ENCODE data around the gene CA5B. TPM values are rescaled to one million over a fixed set of nuclear protein-coding genes. Genes with fewer than 3 reads are reported as not detected.

The CA5B gene
- total RNA-seq, 1 experiment from 2014 or later = 8.3 TPM

GRCh38 chrX:15781961-15782699 is 44.1 kb downstream of the CA5B start:
- H3K79me1 ChIP-seq (ENCODE audit: insufficient read depth, low read depth, low read length, poor library complexity, severe bottlenecking) = no peaks in the 10 kb centered on the region
- Mint-ChIP-seq H3K9me3 (no peaks in the 10 kb centered on the region; a peak in 1 of 5 replicates), H3K36me3 (ENCODE audit: insufficient read depth in 1 of 3, low read depth in 3 of 3) (peaks cover 9 to 17% (median 14%) of the 10 kb centered on the region in 3 experiments), H3K4me3 (no peak overlapping the region), H3K27ac (no peak overlapping the region), H3K4me1 (peaks cover 2 to 11% of the 10 kb centered on the region in 2 experiments; a peak in 3 of 4 replicates), H3K27me3 (ENCODE audit: low read depth) (no peaks in the 10 kb centered on the region)
- H4K91ac ChIP-seq (ENCODE audit: insufficient read length, low read depth, low read length) = no peak overlapping the region
- H2BK15ac ChIP-seq (ENCODE audit: low read depth, low read length) = no peak overlapping the region
- no peak overlapping the region for H2AFZ ChIP-seq (ENCODE audit: low read length)
- no peak overlapping the region for H3K4ac ChIP-seq (ENCODE audit: low read depth, low read length)
- no peak overlapping the region for H3K56ac ChIP-seq (ENCODE audit: insufficient read length, low read depth, low read length)
- no peak overlapping the region for H2BK12ac ChIP-seq (ENCODE audit: insufficient read length, low read depth, low read length)
- H2BK120ac ChIP-seq (ENCODE audit: low read depth, low read length, poor library complexity, severe bottlenecking) = no peak overlapping the region
- H4K8ac ChIP-seq (replicated peaks; ENCODE audit: insufficient read length, low read depth, low read length) = no peak overlapping the region
- no peak overlapping the region for H3K23ac ChIP-seq (ENCODE audit: insufficient read length, low read depth, low read length)
- no peak overlapping the region for H3T11ph ChIP-seq (ENCODE audit: low read length)
- no peak overlapping the region for H4K5ac ChIP-seq (ENCODE audit: insufficient read length, low read depth, low read length)
- no peak overlapping the region for H2BK5ac ChIP-seq (ENCODE audit: insufficient read length, low read length)
- no peak overlapping the region for H3K14ac ChIP-seq (ENCODE audit: insufficient read depth, low read length)
- no peaks in the 10 kb centered on the region for H3K23me2 ChIP-seq (ENCODE audit: insufficient read length, low read depth, low read length, poor library complexity, severe bottlenecking)
- TF ChIP-seq CTCF (conservative IDR thresholded peaks at IDR 0.05) = no peak
- H3K27me3 ChIP-seq (ENCODE audit: insufficient read depth, low read length) = no peaks in the 10 kb centered on the region
- H3K79me2 ChIP-seq (ENCODE audit: insufficient read depth, low read length) = no peaks in the 10 kb centered on the region
- WGBS (ENCODE audit: extremely low coverage, insufficient read length, low lambda C conversion rate) = no CpG with 5 or more reads among the region's 13 CpGs
- no peak overlapping the region for H2AK5ac ChIP-seq (ENCODE audit: insufficient read length, low read length)
- H4K20me1 ChIP-seq (ENCODE audit: control insufficient read depth, insufficient read depth, insufficient read length) = no peaks in the 10 kb centered on the region
- no peak overlapping the region for H3K18ac ChIP-seq (ENCODE audit: insufficient read length, low read depth, low read length)
- H2BK20ac ChIP-seq (ENCODE audit: low read depth, low read length, poor library complexity, severe bottlenecking) = no peak overlapping the region
- H3K4me1 ChIP-seq (ENCODE audit: insufficient read depth, low read length) = no peaks in the 10 kb centered on the region
- H3K27ac ChIP-seq (ENCODE audit: insufficient read length, low read depth, low read length) = no peak overlapping the region
- no peak overlapping the region for H3K9ac ChIP-seq (ENCODE audit: extremely low read depth, insufficient read length, low read length)
- no peak for DNase-seq
- H3K9me3 ChIP-seq (ENCODE audit: control insufficient read depth, low read depth, low read length) = no peaks in the 10 kb centered on the region
- no peak overlapping the region for H3K4me2 ChIP-seq (ENCODE audit: insufficient read depth, insufficient read length, low read length)

Measured in H9 (cell line).